ENCODE measurements around the gene SH2D7.

DNA sequence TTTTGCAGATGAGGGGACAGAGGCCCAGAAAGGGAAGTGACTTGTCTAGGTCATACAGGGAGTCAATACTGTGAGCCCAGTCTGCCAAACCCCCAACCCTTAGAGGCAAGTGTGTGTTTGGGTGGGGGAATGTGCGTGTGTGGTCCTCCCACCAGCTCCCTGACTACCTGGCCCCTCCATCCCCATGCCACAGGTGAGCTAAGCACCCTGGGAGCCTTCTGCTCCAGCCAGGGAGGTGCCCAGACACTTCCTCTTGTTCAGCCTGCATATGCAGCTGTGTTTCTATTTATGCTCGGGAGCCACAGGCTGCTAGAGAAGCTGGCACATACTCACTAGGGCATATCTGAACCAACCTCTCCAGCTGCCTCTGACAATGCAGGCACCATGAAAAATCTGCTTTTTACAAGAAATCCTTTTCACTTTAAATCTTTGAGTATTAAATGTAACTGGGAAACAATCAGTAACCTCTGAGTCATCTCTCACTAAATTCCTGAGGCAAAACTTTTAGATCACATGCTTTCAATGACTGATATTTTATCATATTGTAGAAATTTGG is 35.6 kb upstream of the SH2D7 start:
- TF ChIP-seq, protein P1, sequence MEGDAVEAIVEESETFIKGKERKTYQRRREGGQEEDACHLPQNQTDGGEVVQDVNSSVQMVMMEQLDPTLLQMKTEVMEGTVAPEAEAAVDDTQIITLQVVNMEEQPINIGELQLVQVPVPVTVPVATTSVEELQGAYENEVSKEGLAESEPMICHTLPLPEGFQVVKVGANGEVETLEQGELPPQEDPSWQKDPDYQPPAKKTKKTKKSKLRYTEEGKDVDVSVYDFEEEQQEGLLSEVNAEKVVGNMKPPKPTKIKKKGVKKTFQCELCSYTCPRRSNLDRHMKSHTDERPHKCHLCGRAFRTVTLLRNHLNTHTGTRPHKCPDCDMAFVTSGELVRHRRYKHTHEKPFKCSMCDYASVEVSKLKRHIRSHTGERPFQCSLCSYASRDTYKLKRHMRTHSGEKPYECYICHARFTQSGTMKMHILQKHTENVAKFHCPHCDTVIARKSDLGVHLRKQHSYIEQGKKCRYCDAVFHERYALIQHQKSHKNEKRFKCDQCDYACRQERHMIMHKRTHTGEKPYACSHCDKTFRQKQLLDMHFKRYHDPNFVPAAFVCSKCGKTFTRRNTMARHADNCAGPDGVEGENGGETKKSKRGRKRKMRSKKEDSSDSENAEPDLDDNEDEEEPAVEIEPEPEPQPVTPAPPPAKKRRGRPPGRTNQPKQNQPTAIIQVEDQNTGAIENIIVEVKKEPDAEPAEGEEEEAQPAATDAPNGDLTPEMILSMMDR (IDR thresholded peaks at IDR 0.05; ENCODE audit: insufficient read depth, low read length, poor library complexity, severe bottlenecking) = no peak
- no peak for TF ChIP-seq EZH2phosphoT487 (conservative IDR thresholded peaks at IDR 0.05; ENCODE audit: low read length)
